GM23338 (cell line): Measurements from ENCODE around the gene TRUB2. TPM values are rescaled to one million over a fixed set of nuclear protein-coding genes. Genes with fewer than 3 reads are reported as not detected.

ENCODE experiments used
- ATAC-seq: fragments of 200-7000 bp; cut with Tn5 transposase; 3 replicates; pipeline ENCODE4 v1.9.1; 2020
- DNase-seq: peaks from one replicate; pipeline ENCODE4 v3.0.0-alpha.2; 2015; ENCODE audit warnings: low spot score
- H2AFZ ChIP-seq: fragments of 200-600 bp; sonication (generic); 2 replicates; pipeline ENCODE4 v1.8.0; 2016; ENCODE audit warnings: antibody characterized with exemption, mild to moderate bottlenecking, moderate library complexity
- H3F3A ChIP-seq: fragments of 200-600 bp; sonication (generic); replicated peaks from 2 replicates; pipeline ENCODE4 v1.8.0; 2017; ENCODE audit warnings: antibody characterized with exemption, mixed run types, low read depth
- H3K27ac ChIP-seq: fragments of 200-600 bp; sonication (generic); 2 replicates; pipeline ENCODE4 v1.6.1; 2016; ENCODE audit warnings: low read depth
- H3K27me3 ChIP-seq: fragments of 200-600 bp; sonication (generic); 2 replicates; pipeline ENCODE4 v1.8.0; 2016; ENCODE audit warnings: mild to moderate bottlenecking, mixed run types, moderate library complexity; ENCODE audit not compliant: insufficient read depth
- H3K36me3 ChIP-seq: fragments of 200-600 bp; sonication (generic); 2 replicates; pipeline ENCODE4 v1.8.0; 2016; ENCODE audit warnings: mild to moderate bottlenecking; ENCODE audit not compliant: insufficient read depth
- H3K4me1 ChIP-seq: fragments of 200-600 bp; sonication (generic); 2 replicates; pipeline ENCODE4 v1.8.0; 2016; ENCODE audit warnings: mild to moderate bottlenecking, moderate library complexity; ENCODE audit not compliant: insufficient read depth
- H3K4me2 ChIP-seq: fragments of 200-600 bp; sonication (generic); 2 replicates; pipeline ENCODE4 v1.7.1; 2017; ENCODE audit warnings: mixed run types
- H3K4me3 ChIP-seq: fragments of 200-600 bp; sonication (generic); 2 replicates; pipeline ENCODE4 v1.6.1; 2016; ENCODE audit warnings: mixed run types
- H3K79me2 ChIP-seq: fragments of 200-600 bp; sonication (generic); replicated peaks from 2 replicates; pipeline ENCODE4 v1.8.0; 2017; ENCODE audit warnings: mild to moderate bottlenecking; ENCODE audit not compliant: insufficient read depth
- H3K9me2 ChIP-seq: fragments of 200-600 bp; sonication (generic); 2 replicates; pipeline ENCODE4 v1.8.0; 2017; ENCODE audit not compliant: insufficient read depth
- H4K20me1 ChIP-seq: fragments of 200-600 bp; sonication (generic); replicated peaks from 2 replicates; pipeline ENCODE4 v1.8.0; 2017; ENCODE audit warnings: mild to moderate bottlenecking; ENCODE audit not compliant: insufficient read depth
- H3K27ac Mint-ChIP-seq: 2 replicates; pipeline ENCODE4 v1.8.0; 2020; ENCODE audit warnings: inconsistent platforms, mild to moderate bottlenecking, moderate library complexity, mixed read lengths
- H3K27me3 Mint-ChIP-seq: 3 replicates; pipeline ENCODE4 v1.8.0; 2022; ENCODE audit warnings: low read depth, mild to moderate bottlenecking, moderate library complexity, mixed read lengths, inconsistent platforms; ENCODE audit not compliant: insufficient read depth, poor library complexity
- H3K36me3 Mint-ChIP-seq: 3 replicates; pipeline ENCODE4 v1.8.0; 2021; ENCODE audit warnings: low read depth, mild to moderate bottlenecking, inconsistent platforms, moderate library complexity, mixed read lengths
- H3K4me1 Mint-ChIP-seq: 3 replicates; pipeline ENCODE4 v1.8.0; 2020; ENCODE audit warnings: mild to moderate bottlenecking, inconsistent platforms, mixed read lengths
- H3K4me3 Mint-ChIP-seq: 3 replicates; pipeline ENCODE4 v1.8.0; 2021; ENCODE audit warnings: moderate library complexity, mild to moderate bottlenecking, inconsistent platforms, mixed read lengths
- H3K9me3 Mint-ChIP-seq: 3 replicates; pipeline ENCODE4 v1.8.0; 2020; ENCODE audit warnings: moderate library complexity, mild to moderate bottlenecking, inconsistent platforms, mixed read lengths
- CREB1 ChIP-seq: fragments of 250-450 bp; sonication (Bioruptor Pico); IDR thresholded peaks from 2 replicates; pipeline ENCODE4 v1.5.0; 2020; ENCODE audit warnings: low read depth, mild to moderate bottlenecking, moderate library complexity
- CTCF ChIP-seq, 2 experiments: fragments of 200-600 bp in 1 of 2; sonication (generic) in 1 of 2; conservative IDR thresholded peaks; 2 replicates each; pipeline versions ENCODE4 v1.5.1 to v1.6.1; 2016 to 2017; ENCODE audit warnings: antibody characterized with exemption in 2 of 2, low read depth in 2 of 2, mild to moderate bottlenecking in 2 of 2, moderate library complexity in 1 of 2
- EZH2phosphoT487 ChIP-seq: fragments of 200-600 bp; sonication (generic); IDR thresholded peaks from one replicate; pipeline ENCODE4 v1.8.1; 2018; ENCODE audit warnings: antibody characterized with exemption; ENCODE audit not compliant: unreplicated experiment
- JUNB ChIP-seq: IDR thresholded peaks from one replicate; pipeline ENCODE4 v1.6.1; 2016; ENCODE audit warnings: antibody characterized with exemption; ENCODE audit not compliant: unreplicated experiment
- ZNF114 ChIP-seq: fragments of 250-450 bp; sonication (Bioruptor Pico); IDR thresholded peaks from 2 replicates; pipeline ENCODE4 v1.5.0; 2020; ENCODE audit warnings: mild to moderate bottlenecking, moderate library complexity
- ZNF331 ChIP-seq: fragments of 250-450 bp; sonication (Bioruptor Pico); IDR thresholded peaks from 2 replicates; pipeline ENCODE4 v1.5.0; 2020; ENCODE audit warnings: low read depth, mild to moderate bottlenecking, moderate library complexity
- polyA plus RNA-seq: library from polyadenylated mRNA; unstranded; fragments of >200 nt; fragmentation: Nextera tagmentation; extraction: Ambion mirVana; gene quantifications from 2 replicates; pipeline ENCODE4 v1.2.1, GENCODE V29; 2016
- total RNA-seq: library from RNA; depleted of rRNA; stranded (reverse); fragments of >200 nt; shearing (Covaris generic); gene quantifications from 2 replicates; pipeline ENCODE4 v1.2.3, GENCODE V29; 2014
- TF ChIP-seq, protein P1 (sequence below): fragments of 250-450 bp; sonication (Bioruptor Pico); IDR thresholded peaks from 2 replicates; pipeline ENCODE4 v1.5.0; 2020; ENCODE audit warnings: mild to moderate bottlenecking, moderate library complexity

TRUB2 gene
- total and polyA plus RNA-seq, 2 experiments from 2014 or later: 15.4 to 31.4 TPM

GRCh38 chr9:128275198-128276007 is 46.8 kb downstream of the TRUB2 start, which contains the start of gene GOLGA2:
GOLGA2 (minus strand) TSS chr9:128276007; CDS start chr9:128275976, 31 bp downstream.
- peak; percentile 62 for ATAC-seq
- H4K20me1 ChIP-seq: peaks cover 12% of the 10 kb centered on the region
- TF ChIP-seq ZNF331: no peak
- no peak for TF ChIP-seq EZH2phosphoT487
- no peak for TF ChIP-seq JUNB
- TF ChIP-seq, protein P1, sequence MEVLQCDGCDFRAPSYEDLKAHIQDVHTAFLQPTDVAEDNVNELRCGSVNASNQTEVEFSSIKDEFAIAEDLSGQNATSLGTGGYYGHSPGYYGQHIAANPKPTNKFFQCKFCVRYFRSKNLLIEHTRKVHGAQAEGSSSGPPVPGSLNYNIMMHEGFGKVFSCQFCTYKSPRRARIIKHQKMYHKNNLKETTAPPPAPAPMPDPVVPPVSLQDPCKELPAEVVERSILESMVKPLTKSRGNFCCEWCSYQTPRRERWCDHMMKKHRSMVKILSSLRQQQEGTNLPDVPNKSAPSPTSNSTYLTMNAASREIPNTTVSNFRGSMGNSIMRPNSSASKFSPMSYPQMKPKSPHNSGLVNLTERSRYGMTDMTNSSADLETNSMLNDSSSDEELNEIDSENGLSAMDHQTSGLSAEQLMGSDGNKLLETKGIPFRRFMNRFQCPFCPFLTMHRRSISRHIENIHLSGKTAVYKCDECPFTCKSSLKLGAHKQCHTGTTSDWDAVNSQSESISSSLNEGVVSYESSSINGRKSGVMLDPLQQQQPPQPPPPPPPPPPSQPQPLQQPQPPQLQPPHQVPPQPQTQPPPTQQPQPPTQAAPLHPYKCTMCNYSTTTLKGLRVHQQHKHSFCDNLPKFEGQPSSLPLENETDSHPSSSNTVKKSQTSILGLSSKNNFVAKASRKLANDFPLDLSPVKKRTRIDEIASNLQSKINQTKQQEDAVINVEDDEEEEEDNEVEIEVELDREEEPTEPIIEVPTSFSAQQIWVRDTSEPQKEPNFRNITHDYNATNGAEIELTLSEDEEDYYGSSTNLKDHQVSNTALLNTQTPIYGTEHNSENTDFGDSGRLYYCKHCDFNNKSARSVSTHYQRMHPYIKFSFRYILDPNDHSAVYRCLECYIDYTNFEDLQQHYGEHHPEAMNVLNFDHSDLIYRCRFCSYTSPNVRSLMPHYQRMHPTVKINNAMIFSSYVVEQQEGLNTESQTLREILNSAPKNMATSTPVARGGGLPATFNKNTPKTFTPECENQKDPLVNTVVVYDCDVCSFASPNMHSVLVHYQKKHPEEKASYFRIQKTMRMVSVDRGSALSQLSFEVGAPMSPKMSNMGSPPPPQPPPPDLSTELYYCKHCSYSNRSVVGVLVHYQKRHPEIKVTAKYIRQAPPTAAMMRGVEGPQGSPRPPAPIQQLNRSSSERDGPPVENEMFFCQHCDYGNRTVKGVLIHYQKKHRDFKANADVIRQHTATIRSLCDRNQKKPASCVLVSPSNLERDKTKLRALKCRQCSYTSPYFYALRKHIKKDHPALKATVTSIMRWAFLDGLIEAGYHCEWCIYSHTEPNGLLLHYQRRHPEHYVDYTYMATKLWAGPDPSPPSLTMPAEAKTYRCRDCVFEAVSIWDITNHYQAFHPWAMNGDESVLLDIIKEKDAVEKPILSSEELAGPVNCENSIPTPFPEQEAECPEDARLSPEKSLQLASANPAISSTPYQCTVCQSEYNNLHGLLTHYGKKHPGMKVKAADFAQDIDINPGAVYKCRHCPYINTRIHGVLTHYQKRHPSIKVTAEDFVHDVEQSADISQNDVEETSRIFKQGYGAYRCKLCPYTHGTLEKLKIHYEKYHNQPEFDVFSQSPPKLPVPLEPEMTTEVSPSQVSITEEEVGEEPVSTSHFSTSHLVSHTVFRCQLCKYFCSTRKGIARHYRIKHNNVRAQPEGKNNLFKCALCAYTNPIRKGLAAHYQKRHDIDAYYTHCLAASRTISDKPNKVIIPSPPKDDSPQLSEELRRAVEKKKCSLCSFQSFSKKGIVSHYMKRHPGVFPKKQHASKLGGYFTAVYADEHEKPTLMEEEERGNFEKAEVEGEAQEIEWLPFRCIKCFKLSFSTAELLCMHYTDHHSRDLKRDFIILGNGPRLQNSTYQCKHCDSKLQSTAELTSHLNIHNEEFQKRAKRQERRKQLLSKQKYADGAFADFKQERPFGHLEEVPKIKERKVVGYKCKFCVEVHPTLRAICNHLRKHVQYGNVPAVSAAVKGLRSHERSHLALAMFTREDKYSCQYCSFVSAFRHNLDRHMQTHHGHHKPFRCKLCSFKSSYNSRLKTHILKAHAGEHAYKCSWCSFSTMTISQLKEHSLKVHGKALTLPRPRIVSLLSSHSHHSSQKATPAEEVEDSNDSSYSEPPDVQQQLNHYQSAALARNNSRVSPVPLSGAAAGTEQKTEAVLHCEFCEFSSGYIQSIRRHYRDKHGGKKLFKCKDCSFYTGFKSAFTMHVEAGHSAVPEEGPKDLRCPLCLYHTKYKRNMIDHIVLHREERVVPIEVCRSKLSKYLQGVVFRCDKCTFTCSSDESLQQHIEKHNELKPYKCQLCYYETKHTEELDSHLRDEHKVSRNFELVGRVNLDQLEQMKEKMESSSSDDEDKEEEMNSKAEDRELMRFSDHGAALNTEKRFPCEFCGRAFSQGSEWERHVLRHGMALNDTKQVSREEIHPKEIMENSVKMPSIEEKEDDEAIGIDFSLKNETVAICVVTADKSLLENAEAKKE (CRISPR knock-in tag): no peak
- no peak for TF ChIP-seq ZNF114 (CRISPR knock-in tag)
- no peak for TF ChIP-seq CTCF (conservative IDR thresholded peaks at IDR 0.05; ENCODE audit: low read depth in 2 of 2)
- peak; percentile 96 for TF ChIP-seq CREB1 (CRISPR knock-in tag)
- peak within 1 kb of the TSS; percentile 99 for H3K4me2 ChIP-seq
- peak; percentile 73 for DNase-seq
- H3K4me1 ChIP-seq: peaks cover 8% of the 10 kb centered on the region; the same call in 1 of the 2 replicates
- H3K36me3 ChIP-seq: no peaks in the 10 kb centered on the region; the same call in 1 of the 2 replicates
- H2AFZ ChIP-seq: peak within 1 kb of the TSS; percentile 84
- Mint-ChIP-seq H3K4me3 (peak within 1 kb of the TSS; percentile 91), H3K4me1 (peaks cover 13% of the 10 kb centered on the region), H3K27ac (peak within 1 kb of the TSS; percentile 95), H3K9me3 (no peaks in the 10 kb centered on the region; the same call in 2 of the 3 replicates), H3K27me3 (peaks cover 16% of the 10 kb centered on the region), H3K36me3 (peaks cover 9% of the 10 kb centered on the region)
- H3F3A ChIP-seq: peaks cover 13% of the 10 kb centered on the region; the same call in 1 of the 2 replicates
- H3K27ac ChIP-seq: peak within 1 kb of the TSS; percentile 94
- H3K27me3 ChIP-seq: no peaks in the 10 kb centered on the region
- no peaks in the 10 kb centered on the region for H3K9me2 ChIP-seq
- peak within 1 kb of the TSS; percentile 97 for H3K4me3 ChIP-seq
- peaks cover 21% of the 10 kb centered on the region for H3K79me2 ChIP-seq
